ENCODE measurements around the gene PPP5C.
"Not testable (repeated sequence)": the region's sequence is repeated elsewhere in the genome, so short reads cannot be mapped to it uniquely, and the experiment has no call there.

Gene PPP5C

DNA sequence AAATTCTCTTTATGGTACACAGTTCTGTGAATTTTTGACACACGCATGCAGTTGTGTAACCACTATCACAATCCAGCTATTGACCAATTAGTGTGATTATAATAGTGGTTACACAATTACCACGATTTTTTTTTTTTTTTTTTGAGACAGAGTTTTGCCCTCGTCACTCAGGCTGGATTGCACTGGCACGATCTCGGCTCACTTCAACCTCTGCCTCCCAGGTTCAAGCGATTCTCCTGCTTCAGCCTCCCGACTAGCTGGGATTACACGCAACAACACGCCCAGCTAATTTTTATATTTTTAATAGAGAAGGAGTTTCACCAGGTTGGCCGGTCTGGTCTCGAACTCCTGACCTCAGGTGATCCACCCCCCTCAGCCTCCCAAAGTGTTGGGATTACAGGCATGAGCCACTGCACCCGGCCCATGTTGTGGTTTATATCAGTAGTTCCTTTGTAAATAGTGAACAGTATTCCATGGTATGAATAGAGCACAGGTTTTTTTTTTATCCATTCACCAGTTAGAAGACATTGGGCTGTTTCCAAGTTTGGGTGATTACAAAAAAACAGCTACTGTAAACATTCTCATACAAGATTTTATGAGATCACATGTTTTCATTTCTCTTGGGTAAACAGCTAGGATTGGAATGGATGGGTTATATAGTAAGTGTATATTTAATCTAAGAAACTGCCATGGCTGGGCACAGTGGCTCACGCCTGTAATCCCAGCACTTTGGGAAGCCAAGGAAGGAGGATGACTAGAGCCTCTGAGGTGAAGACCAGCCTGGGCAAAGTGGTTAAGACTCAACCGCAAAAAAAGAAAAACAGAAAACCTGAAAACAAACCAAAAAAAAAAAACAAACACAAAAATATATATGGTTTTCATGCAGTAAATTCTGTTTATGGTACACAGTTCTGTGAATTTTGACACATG is 33.1 kb upstream of the PPP5C start:
- not testable (repeated sequence) for H3K27me3 ChIP-seq (ENCODE audit: control insufficient read depth, insufficient read depth, low read length); H3K4me1 ChIP-seq (ENCODE audit: control insufficient read depth, insufficient read depth, low read length); H3K9ac ChIP-seq (ENCODE audit: low read length); H3K4me3 ChIP-seq (ENCODE audit: low read length); H3K36me3 ChIP-seq (ENCODE audit: control insufficient read depth, insufficient read depth, low read length); H3K27ac ChIP-seq (ENCODE audit: low read depth, low read length)

DNA sequence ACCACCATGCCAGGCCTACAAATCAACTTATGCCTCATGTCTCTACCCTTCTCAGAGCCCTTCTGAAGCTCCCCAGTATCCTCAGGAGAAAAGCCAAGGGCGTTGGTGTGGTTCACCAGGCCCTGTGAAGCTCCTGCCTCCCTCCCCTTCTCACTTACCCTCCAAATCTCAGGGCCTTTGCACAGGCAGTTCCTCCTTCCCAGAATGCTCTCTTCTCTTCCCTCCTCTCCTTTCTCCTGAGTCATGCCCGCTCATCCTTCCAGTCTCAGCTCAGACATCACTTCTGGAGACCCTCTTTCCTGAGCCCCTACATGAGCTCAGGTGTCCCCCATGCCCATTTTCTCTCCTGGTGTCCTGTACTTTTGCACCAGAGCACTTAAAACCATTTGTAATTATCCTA is 29.5 kb upstream of the PPP5C start:
- H3K36me3 ChIP-seq (ENCODE audit: control insufficient read depth, insufficient read depth, low read length) = peaks cover 11% of the 10 kb centered on the region
- H3K4me1 ChIP-seq (ENCODE audit: control insufficient read depth, insufficient read depth, low read length) = no peaks in the 10 kb centered on the region
- no peak overlapping the region for H3K4me3 ChIP-seq (ENCODE audit: low read length)
- H3K9ac ChIP-seq (ENCODE audit: low read length) = no peak overlapping the region
- no peak overlapping the region for H3K27ac ChIP-seq (ENCODE audit: low read depth, low read length)
- no peaks in the 10 kb centered on the region for H3K27me3 ChIP-seq (ENCODE audit: control insufficient read depth, insufficient read depth, low read length)

DNA sequence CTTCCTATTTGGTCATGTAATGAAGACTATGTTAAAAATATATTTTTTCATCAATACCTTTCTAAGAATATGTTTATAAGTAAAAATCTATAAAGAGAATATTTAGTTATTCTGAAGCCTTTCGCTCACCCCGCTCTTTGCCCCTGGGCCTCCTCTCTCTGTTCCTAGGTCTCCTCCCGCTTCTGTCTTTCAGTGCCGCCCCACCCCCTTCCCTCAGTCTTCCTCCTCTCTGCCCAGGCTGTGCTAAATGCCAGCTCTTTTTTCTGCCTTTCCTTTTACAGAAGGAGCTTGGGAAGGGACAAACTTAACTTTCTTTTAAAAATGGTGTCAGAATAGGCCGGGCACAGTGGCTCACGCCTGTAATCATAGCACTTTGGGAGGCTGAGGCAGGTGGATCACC is 27.3 kb upstream of the PPP5C start:
- Histone ChIP-seq H3K4me1 (ENCODE audit: control insufficient read depth, insufficient read depth, low read length) (no peaks in the 10 kb centered on the region), H3K27me3 (ENCODE audit: control insufficient read depth, insufficient read depth, low read length) (no peaks in the 10 kb centered on the region), H3K9ac (ENCODE audit: low read length) (no peak overlapping the region), H3K27ac (ENCODE audit: low read depth, low read length) (no peak overlapping the region), H3K4me3 (ENCODE audit: low read length) (no peak overlapping the region), H3K36me3 (ENCODE audit: control insufficient read depth, insufficient read depth, low read length) (peaks cover 11% of the 10 kb centered on the region)

DNA sequence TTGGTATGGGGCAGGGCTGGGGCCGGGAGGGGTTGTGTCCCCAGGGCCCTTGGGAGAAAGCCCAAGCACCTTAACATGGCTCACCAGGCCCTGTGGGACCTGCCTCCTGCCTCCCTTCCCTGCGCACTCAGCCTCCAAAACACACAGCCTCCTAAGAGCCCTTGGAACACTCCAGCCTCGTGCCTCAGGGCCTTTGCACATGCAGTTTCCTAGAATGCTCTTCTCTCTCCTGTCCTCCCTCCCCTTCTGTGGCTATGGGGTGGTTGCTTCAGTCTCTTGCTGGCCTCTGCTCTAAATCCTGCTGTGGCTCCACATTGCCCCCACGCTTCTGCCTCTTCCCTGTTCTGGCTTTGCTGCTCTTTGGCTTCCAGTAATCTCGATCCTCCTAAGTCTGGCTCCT is 26.3 kb upstream of the PPP5C start:
- H3K36me3 ChIP-seq (ENCODE audit: control insufficient read depth, insufficient read depth, low read length) = peaks cover 13% of the 10 kb centered on the region

DNA sequence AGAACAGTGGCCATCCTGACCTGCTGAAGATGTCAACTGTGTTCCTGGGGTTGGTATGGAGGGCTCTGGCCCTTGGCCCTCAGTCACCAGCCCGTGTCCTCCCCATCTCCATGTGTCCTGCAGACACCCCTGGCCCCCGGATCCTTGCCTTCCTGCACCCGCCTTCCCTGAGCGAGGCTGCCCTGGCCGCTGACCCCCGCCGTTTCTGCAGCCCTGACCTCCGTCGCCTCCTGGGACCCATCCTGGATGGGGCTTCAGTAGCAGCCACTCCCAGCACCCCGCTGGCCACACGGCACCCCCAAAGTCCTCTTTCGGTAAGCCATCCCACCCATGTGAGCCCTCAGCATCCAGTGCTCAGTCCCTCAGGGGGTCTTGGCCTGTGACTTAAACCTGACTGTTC is 25.2 kb upstream of the PPP5C start:
- Histone ChIP-seq H3K27ac (ENCODE audit: low read depth, low read length) (no peak overlapping the region), H3K36me3 (ENCODE audit: control insufficient read depth, insufficient read depth, low read length) (peaks cover 18% of the 10 kb centered on the region), H3K9ac (ENCODE audit: low read length) (no peak overlapping the region), H3K27me3 (ENCODE audit: control insufficient read depth, insufficient read depth, low read length) (no peaks in the 10 kb centered on the region), H3K4me1 (ENCODE audit: control insufficient read depth, insufficient read depth, low read length) (no peaks in the 10 kb centered on the region), H3K4me3 (ENCODE audit: low read length) (no peak overlapping the region)

More for the DNA sequence above, 26.3 kb upstream of the PPP5C start:
- H3K27ac ChIP-seq (ENCODE audit: low read depth, low read length) = no peak overlapping the region
- H3K4me3 ChIP-seq (ENCODE audit: low read length) = no peak overlapping the region
- no peaks in the 10 kb centered on the region for H3K4me1 ChIP-seq (ENCODE audit: control insufficient read depth, insufficient read depth, low read length)
- no peak overlapping the region for H3K9ac ChIP-seq (ENCODE audit: low read length)
- no peaks in the 10 kb centered on the region for H3K27me3 ChIP-seq (ENCODE audit: control insufficient read depth, insufficient read depth, low read length)

DNA sequence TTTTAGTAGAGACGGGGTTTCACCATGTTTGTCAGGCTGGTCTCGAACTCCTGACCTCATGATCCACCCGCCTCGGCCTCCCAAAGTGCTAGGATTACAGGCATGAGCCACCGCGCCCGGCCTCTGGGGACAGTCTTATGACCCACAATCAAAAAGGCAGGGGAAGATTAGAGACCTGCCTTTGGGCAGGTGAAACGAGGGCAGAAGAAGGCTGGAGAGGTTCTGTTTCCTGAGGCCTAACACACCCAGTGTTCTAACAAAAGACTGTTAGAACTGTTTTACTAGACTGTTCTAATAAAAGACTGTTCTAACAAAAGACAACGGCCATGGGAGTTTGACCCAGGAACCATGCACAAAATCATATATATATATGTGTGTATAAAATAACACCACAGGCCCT is 23.7 kb upstream of the PPP5C start:
- H3K36me3 ChIP-seq (ENCODE audit: control insufficient read depth, insufficient read depth, low read length) = peaks cover 24% of the 10 kb centered on the region
- H3K27me3 ChIP-seq (ENCODE audit: control insufficient read depth, insufficient read depth, low read length); H3K9ac ChIP-seq (ENCODE audit: low read length); H3K4me3 ChIP-seq (ENCODE audit: low read length); H3K4me1 ChIP-seq (ENCODE audit: control insufficient read depth, insufficient read depth, low read length); H3K27ac ChIP-seq (ENCODE audit: low read depth, low read length): not testable (repeated sequence)

DNA sequence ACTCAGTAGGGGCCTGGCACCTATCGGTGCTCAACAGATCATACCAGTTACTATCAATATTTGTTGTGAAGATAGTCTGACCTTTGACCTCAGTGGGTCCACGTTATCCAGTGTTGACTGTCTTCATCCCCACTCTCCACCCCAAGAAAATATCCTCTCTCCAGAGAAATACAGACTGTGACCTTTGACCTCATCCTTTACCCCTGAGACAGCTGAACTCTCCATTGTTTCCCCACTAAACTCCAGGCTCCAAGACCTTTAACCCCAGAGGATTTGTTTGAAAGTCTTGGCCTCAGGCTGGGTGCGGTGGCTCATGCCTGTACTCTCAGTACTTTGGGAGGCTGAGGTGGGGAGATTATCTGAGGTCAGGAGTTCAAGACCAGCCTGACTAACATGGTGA is 22.6 kb upstream of the PPP5C start:
- no peaks in the 10 kb centered on the region for H3K27me3 ChIP-seq (ENCODE audit: control insufficient read depth, insufficient read depth, low read length)
- H3K36me3 ChIP-seq (ENCODE audit: control insufficient read depth, insufficient read depth, low read length) = peaks cover 28% of the 10 kb centered on the region
- H3K27ac ChIP-seq (ENCODE audit: low read depth, low read length) = no peak overlapping the region
- no peak overlapping the region for H3K9ac ChIP-seq (ENCODE audit: low read length)
- H3K4me3 ChIP-seq (ENCODE audit: low read length) = no peak overlapping the region
- no peaks in the 10 kb centered on the region for H3K4me1 ChIP-seq (ENCODE audit: control insufficient read depth, insufficient read depth, low read length)

DNA sequence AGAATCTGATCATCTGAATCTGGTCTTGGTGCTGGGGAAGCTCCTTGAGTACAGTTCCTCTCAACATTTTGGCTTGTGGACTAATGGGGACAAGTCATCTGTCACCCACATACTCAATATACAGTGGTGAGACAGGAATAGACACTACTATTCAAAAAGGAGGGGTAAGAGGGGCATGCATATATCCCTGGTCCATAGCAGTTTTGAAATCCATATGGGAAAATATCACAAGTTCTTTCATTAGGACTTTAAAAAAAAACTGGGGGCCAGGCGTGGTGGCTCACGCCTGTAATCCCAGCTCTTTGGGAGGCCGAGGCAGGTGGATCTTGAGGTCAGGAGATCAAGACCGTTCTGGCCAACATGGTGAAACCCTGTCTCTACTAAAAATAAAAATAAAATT is 20.3 kb upstream of the PPP5C start:
- Histone ChIP-seq H3K9ac (ENCODE audit: low read length) (no peak overlapping the region), H3K4me1 (ENCODE audit: control insufficient read depth, insufficient read depth, low read length) (no peaks in the 10 kb centered on the region), H3K27ac (ENCODE audit: low read depth, low read length) (no peak overlapping the region), H3K36me3 (ENCODE audit: control insufficient read depth, insufficient read depth, low read length) (peaks cover 28% of the 10 kb centered on the region), H3K4me3 (ENCODE audit: low read length) (no peak overlapping the region), H3K27me3 (ENCODE audit: control insufficient read depth, insufficient read depth, low read length) (no peaks in the 10 kb centered on the region)

DNA sequence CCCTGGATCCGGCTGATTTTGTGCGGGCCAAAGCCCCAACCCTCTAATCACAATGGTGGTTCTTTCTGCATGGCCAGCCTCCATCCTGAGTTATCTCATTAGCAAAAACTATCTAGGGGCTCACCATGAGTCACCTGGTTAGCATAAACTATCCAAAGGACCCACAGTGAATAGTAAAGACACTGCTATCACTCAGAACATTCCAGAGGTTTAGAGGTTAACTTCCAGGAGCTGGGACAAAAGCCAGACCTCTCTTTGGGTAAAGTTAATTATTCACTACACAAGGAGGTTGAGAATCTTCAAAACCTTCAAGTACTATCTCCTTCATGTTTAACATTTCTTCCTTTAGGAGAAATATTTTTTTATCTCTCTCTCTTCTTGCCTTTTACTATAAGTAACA is 18.8 kb upstream of the PPP5C start:
- no peak overlapping the region for H3K27ac ChIP-seq (ENCODE audit: low read depth, low read length)
- peaks cover 25% of the 10 kb centered on the region for H3K36me3 ChIP-seq (ENCODE audit: control insufficient read depth, insufficient read depth, low read length)
- H3K9ac ChIP-seq (ENCODE audit: low read length) = no peak overlapping the region
- H3K27me3 ChIP-seq (ENCODE audit: control insufficient read depth, insufficient read depth, low read length) = no peaks in the 10 kb centered on the region
- no peaks in the 10 kb centered on the region for H3K4me1 ChIP-seq (ENCODE audit: control insufficient read depth, insufficient read depth, low read length)
- H3K4me3 ChIP-seq (ENCODE audit: low read length) = no peak overlapping the region

DNA sequence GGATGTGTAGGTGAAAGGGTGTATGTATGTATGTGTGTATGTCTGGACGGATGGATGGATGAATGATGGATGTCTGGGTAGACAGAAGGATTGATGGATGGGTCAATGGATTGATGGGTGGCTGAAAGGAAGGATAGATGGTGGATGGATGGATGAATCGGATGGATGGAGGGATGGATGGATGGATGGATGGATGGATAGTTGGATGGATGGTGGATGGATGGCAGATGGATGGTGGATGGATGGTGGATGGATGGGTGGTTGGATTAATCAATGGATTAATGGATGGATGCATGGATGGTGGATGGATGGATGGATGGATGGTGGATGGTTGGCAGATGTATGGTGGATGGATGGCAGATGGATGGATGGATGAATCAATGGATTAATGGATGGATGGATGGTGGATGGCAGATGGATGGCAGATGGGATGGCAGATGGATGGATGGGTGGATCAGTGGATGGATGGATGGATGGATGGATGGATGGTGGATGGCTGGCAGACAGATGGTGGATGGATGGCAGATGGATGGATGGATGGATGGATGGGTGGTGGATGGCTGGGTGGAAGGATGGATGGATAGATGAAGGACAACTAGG is 16.5 kb upstream of the PPP5C start:
- Histone ChIP-seq H3K36me3 (ENCODE audit: control insufficient read depth, insufficient read depth, low read length) (peaks cover 25% of the 10 kb centered on the region), H3K27ac (ENCODE audit: low read depth, low read length) (no peak overlapping the region), H3K9ac (ENCODE audit: low read length) (no peak overlapping the region), H3K4me3 (ENCODE audit: low read length) (no peak overlapping the region), H3K4me1 (ENCODE audit: control insufficient read depth, insufficient read depth, low read length) (no peaks in the 10 kb centered on the region), H3K27me3 (ENCODE audit: control insufficient read depth, insufficient read depth, low read length) (no peaks in the 10 kb centered on the region)

DNA sequence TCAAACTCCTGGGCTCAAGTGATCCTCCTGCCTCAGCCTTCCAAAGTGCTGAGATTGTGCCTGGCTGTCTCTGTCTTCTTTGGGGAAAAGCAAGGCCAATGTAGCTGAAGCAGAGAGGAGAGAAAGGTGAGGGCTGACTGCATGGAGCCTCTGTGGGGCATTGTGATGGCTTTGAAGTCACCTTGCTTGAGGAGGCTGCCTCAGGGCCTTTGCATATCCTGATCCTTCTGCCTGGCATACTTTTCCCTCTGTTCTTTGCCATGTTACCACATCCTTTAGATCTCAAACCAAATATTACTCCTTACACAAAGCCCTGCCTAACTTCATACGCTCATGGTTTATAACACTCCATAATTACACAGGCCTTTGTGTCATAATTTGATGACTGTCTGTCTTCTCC is 9.4 kb upstream of the PPP5C start:
- no peaks in the 10 kb centered on the region for H3K4me1 ChIP-seq (ENCODE audit: control insufficient read depth, insufficient read depth, low read length)
- H3K4me3 ChIP-seq (ENCODE audit: low read length) = no peak overlapping the region
- H3K9ac ChIP-seq (ENCODE audit: low read length) = no peak overlapping the region
- no peak overlapping the region for H3K27ac ChIP-seq (ENCODE audit: low read depth, low read length)
- H3K27me3 ChIP-seq (ENCODE audit: control insufficient read depth, insufficient read depth, low read length) = no peaks in the 10 kb centered on the region
- no peaks in the 10 kb centered on the region for H3K36me3 ChIP-seq (ENCODE audit: control insufficient read depth, insufficient read depth, low read length)

DNA sequence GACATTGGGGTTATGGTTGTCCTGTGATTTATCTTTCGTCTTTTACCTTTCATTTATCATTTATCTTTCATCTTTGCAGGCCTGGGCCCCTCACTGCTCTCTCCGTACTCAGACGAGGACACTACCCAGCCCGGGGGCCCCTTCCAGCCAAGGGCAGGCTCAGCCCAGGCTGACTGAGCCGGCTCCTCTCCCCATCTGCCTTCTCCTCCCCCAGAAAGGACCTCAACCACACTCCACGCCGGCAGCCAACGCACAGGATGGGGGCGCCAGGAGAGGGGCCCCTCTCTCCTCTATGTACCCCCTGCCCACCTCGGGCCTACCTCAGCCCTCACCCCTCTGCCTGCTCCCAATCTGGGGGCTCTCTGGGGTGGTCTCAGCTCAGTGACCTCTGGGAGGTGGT is 7.4 kb upstream of the PPP5C start:
- H3K9ac ChIP-seq (ENCODE audit: low read length) = no peak overlapping the region
- H3K27ac ChIP-seq (ENCODE audit: low read depth, low read length) = no peak overlapping the region
- no peak overlapping the region for H3K4me3 ChIP-seq (ENCODE audit: low read length)
- no peaks in the 10 kb centered on the region for H3K36me3 ChIP-seq (ENCODE audit: control insufficient read depth, insufficient read depth, low read length)
- H3K4me1 ChIP-seq (ENCODE audit: control insufficient read depth, insufficient read depth, low read length) = no peaks in the 10 kb centered on the region
- H3K27me3 ChIP-seq (ENCODE audit: control insufficient read depth, insufficient read depth, low read length) = no peaks in the 10 kb centered on the region
